Stimulated activated memory B cell treated with anti-CD40 and anti-IgM and Interleukin-4, amounts not matched to agents 10 μg/mL and 1 μg/mL and 100 μg/mL, for 72 hours (primary cell): Measurements from ENCODE around the gene CTRB1.

Experiments
- ATAC-seq: fragments of 150-1000 bp; cut with Tn5 transposase; 2 replicates; pipeline ENCODE4 v1.10.0; 2021
- H3K27ac Mint-ChIP-seq: one replicate; pipeline ENCODE4 v1.8.0; 2022; ENCODE audit warnings: mild to moderate bottlenecking, mixed read lengths
- H3K27me3 Mint-ChIP-seq: one replicate; pipeline ENCODE4 v1.8.0; 2022; ENCODE audit warnings: mixed read lengths
- H3K36me3 Mint-ChIP-seq: one replicate; pipeline ENCODE4 v1.8.0; 2022; ENCODE audit warnings: mixed read lengths
- H3K4me1 Mint-ChIP-seq: one replicate; pipeline ENCODE4 v1.8.0; 2022; ENCODE audit warnings: mixed read lengths
- H3K4me3 Mint-ChIP-seq: one replicate; pipeline ENCODE4 v1.8.0; 2022; ENCODE audit warnings: mild to moderate bottlenecking, moderate library complexity, mixed read lengths
- H3K9me3 Mint-ChIP-seq: one replicate; pipeline ENCODE4 v1.8.0; 2022; ENCODE audit warnings: mixed read lengths

CTRB1 gene

DNA sequence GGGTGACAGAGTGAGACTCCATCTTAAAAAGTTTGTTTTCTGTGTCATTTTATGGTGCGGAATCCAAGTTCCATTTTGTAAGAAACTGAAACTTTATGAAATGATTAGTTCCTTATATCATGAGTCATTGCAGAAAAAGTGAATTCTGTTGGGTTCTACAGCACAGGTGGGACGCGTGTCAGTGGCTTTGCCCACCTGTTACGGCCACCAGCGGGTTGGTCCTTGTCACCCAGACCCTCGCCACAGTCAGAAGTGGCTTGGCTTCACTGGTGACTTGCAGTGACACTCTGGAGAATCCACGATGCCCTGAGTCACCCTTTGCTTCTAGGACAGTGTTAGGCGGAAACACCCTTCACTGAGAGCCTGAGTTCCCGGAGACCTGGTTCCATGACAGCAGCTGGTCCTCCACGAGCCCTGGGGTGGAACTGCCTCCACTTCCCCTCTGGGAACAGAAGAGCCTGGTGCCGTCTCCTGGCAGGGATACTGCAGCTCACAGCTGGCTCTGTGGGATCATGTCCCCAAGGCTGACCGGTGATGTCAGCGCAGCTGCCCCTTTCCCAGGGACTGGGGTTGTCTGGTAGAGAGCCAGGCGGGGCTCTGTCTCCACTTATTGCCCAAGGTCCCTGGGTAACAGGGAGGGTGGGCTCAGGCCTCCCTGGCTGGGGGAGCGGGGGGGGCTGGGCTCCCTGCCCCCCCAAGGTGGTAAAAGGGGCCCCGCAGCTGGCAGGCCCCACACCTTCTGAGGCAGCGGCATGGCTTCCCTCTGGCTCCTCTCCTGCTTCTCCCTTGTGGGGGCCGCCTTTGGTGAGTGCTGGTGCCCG, at the start of gene CTRB1:
Gene CTRB1, plus strand, starts transcription at position 733 of the 821 bp plus-strand sequence. Its CDS starts 20 bp downstream, at position 753.
- H3K27ac Mint-ChIP-seq = peak within 1 kb of the TSS; percentile 57
- peaks cover 24% of the 10 kb centered on the region for H3K4me1 Mint-ChIP-seq
- peak within 1 kb of the TSS; percentile 60 for H3K4me3 Mint-ChIP-seq
- ATAC-seq = peak; percentile 80
- H3K36me3 Mint-ChIP-seq = no peaks in the 10 kb centered on the region
- no peaks in the 10 kb centered on the region for H3K9me3 Mint-ChIP-seq
- H3K27me3 Mint-ChIP-seq = peaks cover 9% of the 10 kb centered on the region

DNA sequence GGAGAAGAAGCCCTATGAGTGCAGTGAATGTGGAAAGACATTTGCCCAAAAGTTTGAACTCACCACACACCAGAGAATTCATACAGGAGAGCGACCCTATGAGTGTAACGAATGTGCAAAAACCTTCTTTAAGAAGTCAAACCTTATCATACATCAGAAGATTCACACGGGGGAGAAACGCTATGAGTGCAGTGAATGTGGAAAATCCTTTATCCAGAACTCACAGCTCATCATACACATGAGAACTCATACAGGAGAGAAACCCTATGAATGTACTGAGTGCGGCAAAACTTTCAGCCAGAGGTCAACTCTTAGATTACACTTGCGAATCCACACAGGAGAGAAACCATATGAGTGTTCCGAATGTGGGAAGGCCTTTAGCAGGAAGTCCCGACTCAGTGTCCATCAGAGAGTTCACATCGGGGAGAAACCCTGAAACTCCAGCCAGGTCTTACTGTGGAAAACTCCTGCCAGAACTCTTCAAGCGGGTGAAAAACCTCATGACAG, 48.8 kb upstream of the CTRB1 start:
- no peak overlapping the region for H3K4me3 Mint-ChIP-seq
- ATAC-seq = no peak
- no peak overlapping the region for H3K27ac Mint-ChIP-seq
- peaks cover 37% of the 10 kb centered on the region for H3K9me3 Mint-ChIP-seq
- H3K36me3 Mint-ChIP-seq = peaks cover 90% of the 10 kb centered on the region
- H3K4me1 Mint-ChIP-seq = no peaks in the 10 kb centered on the region
- no peaks in the 10 kb centered on the region for H3K27me3 Mint-ChIP-seq

- peaks cover 46% of the 10 kb centered on the region for H3K9me3 Mint-ChIP-seq
- H3K4me3 Mint-ChIP-seq = no peak overlapping the region
- H3K27me3 Mint-ChIP-seq = no peaks in the 10 kb centered on the region
- H3K4me1 Mint-ChIP-seq = no peaks in the 10 kb centered on the region
- H3K36me3 Mint-ChIP-seq = peaks cover 83% of the 10 kb centered on the region
- H3K27ac Mint-ChIP-seq = no peak overlapping the region
- no peak for ATAC-seq
Measured at GRCh38 chr16:75172578-75172977, 46.2 kb upstream of the CTRB1 start.

- H3K27ac Mint-ChIP-seq = no peak overlapping the region
- peaks cover 61% of the 10 kb centered on the region for H3K36me3 Mint-ChIP-seq
- ATAC-seq = no peak
- no peak overlapping the region for H3K4me3 Mint-ChIP-seq
- H3K9me3 Mint-ChIP-seq = peaks cover 36% of the 10 kb centered on the region
- no peaks in the 10 kb centered on the region for H3K27me3 Mint-ChIP-seq
- H3K4me1 Mint-ChIP-seq = peaks cover 7% of the 10 kb centered on the region
Measured at GRCh38 chr16:75175074-75175473, 43.7 kb upstream of the CTRB1 start.

DNA sequence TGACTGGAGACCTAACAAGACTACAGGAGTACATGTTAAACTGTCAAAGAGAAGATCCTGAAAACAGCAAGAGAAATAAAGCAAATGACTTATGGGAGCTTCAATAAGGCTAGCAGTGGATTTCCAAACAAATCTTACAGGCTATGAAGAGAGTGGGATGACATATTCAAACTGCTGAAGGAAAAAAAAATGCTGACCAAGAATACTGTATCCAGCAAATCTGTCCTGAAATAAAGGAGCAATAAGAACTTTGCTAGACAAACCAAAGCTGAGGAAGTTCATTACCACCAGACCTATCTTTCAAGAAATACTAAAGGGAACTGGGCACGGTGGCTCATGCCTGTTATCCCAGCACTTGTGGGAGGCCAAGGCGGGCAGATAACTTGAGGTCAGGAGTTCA, 41.9 kb upstream of the CTRB1 start:
- peaks cover 5% of the 10 kb centered on the region for H3K27me3 Mint-ChIP-seq
- peaks cover 37% of the 10 kb centered on the region for H3K9me3 Mint-ChIP-seq
- peaks cover 48% of the 10 kb centered on the region for H3K36me3 Mint-ChIP-seq
- no peak overlapping the region for H3K27ac Mint-ChIP-seq
- H3K4me3 Mint-ChIP-seq = no peak overlapping the region
- H3K4me1 Mint-ChIP-seq = peaks cover 12% of the 10 kb centered on the region
- ATAC-seq = no peak

GRCh38 chr16:75179208-75179607, 39.6 kb upstream of the CTRB1 start:
- Mint-ChIP-seq H3K9me3 (peaks cover 21% of the 10 kb centered on the region), H3K36me3 (peaks cover 29% of the 10 kb centered on the region), H3K27ac (no peak overlapping the region), H3K4me3 (peak overlapping the region; percentile 3), H3K4me1 (peaks cover 15% of the 10 kb centered on the region), H3K27me3 (peaks cover 12% of the 10 kb centered on the region)
- peak; percentile 50 for ATAC-seq

DNA sequence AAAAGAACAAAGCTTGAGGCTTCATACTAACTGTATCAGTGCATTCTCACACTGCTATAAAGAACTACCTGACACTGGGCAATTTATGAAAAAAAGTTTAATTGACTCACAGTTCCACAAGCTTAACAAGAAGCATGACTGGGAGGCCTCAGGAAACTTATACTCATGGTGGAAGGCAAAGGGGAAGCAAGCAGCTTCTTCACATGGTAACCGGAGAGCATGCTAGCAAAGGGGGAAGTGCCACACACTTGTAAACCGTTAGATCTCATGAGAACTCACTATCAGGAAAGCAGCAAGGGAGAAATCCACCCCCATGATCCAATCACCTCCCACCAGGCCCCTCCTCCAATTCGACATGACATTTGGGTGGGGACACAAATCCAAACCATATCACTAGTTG, 37.2 kb upstream of the CTRB1 start:
- peaks cover 34% of the 10 kb centered on the region for H3K27me3 Mint-ChIP-seq
- H3K9me3 Mint-ChIP-seq = peaks cover 11% of the 10 kb centered on the region
- peaks cover 15% of the 10 kb centered on the region for H3K4me1 Mint-ChIP-seq
- H3K36me3 Mint-ChIP-seq = peaks cover 17% of the 10 kb centered on the region
- no peak overlapping the region for H3K27ac Mint-ChIP-seq
- no peak for ATAC-seq
- H3K4me3 Mint-ChIP-seq = no peak overlapping the region

- H3K4me1 Mint-ChIP-seq = no peaks in the 10 kb centered on the region
- no peaks in the 10 kb centered on the region for H3K36me3 Mint-ChIP-seq
- no peak for ATAC-seq
- peaks cover 68% of the 10 kb centered on the region for H3K27me3 Mint-ChIP-seq
- no peak overlapping the region for H3K27ac Mint-ChIP-seq
- H3K4me3 Mint-ChIP-seq = no peak overlapping the region
- peaks cover 6% of the 10 kb centered on the region for H3K9me3 Mint-ChIP-seq
Measured at GRCh38 chr16:75188832-75189477, 29.8 kb upstream of the CTRB1 start.

DNA sequence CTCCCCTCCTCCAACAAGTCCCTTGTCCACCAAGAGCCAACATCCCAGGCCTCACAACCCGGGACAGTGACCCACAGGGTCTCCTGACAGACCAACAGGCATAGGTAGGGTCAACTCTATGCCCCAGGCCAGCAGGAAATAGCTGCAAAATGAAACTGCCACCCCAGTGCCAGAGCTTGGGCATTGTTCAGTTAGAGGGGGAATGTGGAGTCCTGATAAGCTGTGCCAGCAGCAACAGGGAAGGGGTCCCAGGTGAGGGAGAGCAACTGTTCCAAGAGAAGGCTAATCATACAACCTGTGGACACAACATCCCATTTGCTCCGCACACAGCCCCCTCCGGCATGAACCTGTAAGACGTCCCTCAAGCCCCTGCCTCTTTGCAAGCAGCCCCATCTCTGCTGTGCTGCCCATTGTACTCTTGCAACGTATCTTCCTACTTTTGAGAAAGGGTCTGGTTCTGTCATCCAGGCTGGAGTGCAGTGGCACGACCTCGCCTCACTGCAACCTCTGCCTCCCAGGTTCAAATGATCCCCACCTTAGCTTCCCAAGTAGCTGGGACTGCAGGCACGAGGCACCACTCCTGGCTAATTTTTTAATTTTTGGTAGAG, 29.0 kb upstream of the CTRB1 start:
- H3K4me1 Mint-ChIP-seq = no peaks in the 10 kb centered on the region
- H3K4me3 Mint-ChIP-seq = no peak overlapping the region
- no peak overlapping the region for H3K27ac Mint-ChIP-seq
- H3K9me3 Mint-ChIP-seq = peaks cover 6% of the 10 kb centered on the region
- ATAC-seq = no peak
- peaks cover 72% of the 10 kb centered on the region for H3K27me3 Mint-ChIP-seq
- H3K36me3 Mint-ChIP-seq = no peaks in the 10 kb centered on the region

DNA sequence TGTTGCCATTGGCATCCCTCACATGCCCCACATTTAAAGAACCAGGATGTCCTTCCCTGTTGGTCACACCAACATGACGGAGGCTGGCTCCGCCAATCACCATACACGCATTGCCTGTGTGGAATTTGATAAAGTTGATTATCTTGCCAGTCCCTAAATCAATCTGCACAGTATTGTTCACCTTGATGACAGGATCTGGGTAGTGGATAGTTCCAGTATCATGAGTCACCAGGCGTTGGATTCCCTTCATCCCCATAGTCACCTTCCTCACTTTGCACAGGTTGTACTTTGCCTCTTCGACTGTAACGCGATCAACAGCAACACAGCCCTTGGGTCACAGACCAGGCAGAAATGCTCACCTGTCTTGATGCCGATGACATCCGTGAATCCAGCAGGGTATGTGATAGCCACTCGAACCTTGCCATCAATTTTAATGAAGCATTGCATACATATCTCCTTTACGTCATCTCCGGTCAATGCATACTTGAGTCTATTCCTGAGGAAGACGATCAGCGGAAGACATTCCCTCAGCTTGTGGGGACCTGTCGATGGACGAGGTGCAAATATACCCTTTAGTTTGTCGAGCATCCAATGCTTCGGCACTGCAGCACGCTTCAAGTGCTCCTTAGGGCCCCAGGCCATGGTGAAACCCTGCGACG, 26.1 kb upstream of the CTRB1 start:
- Mint-ChIP-seq H3K9me3 (peaks cover under 1% of the 10 kb centered on the region), H3K36me3 (no peaks in the 10 kb centered on the region), H3K4me1 (no peaks in the 10 kb centered on the region), H3K27ac (no peak overlapping the region), H3K27me3 (peaks cover 77% of the 10 kb centered on the region), H3K4me3 (no peak overlapping the region)
- no peak for ATAC-seq

DNA sequence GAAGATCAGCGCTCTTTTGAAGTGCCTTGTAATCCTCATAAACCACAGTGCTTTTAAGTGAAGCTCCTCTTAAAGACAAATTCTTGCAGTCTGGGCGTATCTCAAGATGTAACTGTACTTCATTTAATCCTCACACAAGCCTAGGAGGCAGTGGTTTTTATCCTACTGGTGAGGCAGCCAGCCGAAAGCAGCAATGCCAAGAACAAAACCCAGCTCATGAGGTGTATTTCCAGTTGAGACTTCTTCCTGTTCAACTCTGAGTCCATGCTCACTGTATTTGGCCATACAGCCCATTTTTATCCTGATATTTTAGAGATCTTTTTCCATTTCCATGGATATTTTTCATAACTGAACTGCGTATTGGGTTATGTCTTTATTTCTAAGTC, 25.5 kb upstream of the CTRB1 start:
- ATAC-seq = no peak
- Mint-ChIP-seq H3K9me3 (no peaks in the 10 kb centered on the region), H3K27ac (no peak overlapping the region), H3K36me3 (no peaks in the 10 kb centered on the region), H3K4me3 (no peak overlapping the region), H3K27me3 (peaks cover 82% of the 10 kb centered on the region), H3K4me1 (no peaks in the 10 kb centered on the region)

DNA sequence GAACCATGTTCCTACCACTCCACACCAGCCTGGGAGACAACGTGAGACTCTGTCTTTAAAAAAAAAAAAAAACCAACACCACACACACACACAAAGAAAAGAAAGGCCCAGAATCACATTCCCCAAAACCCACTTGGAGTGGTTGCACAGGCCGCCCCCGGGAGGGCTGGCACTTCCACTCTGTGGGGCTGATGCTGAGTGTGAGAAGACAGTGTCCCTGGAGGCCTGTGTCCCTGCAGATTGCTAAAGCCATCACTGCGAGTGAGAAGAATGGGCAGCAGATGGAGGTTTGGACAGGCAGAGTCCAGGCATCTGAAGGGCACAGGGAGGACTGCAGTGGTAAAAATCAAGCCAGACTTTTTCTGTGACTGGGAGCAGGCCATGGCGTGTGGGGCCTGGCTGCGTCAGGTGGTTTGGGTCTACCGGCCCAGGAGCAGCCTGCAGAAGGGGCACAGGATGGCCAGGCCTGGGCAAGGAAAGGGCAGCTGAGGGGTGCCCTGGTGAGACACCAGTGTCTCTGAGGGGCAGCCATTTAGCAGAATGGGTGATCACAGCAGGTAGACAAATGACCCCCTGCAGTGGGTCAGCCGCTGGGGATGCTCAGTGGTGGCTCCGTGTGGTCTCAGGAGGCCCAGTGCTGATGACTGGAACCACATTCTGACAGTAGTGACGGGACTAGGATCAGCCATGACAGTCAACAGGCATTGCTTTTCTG, 24.9 kb upstream of the CTRB1 start:
- H3K36me3 Mint-ChIP-seq = no peaks in the 10 kb centered on the region
- H3K9me3 Mint-ChIP-seq = no peaks in the 10 kb centered on the region
- H3K4me1 Mint-ChIP-seq = no peaks in the 10 kb centered on the region
- peaks cover 80% of the 10 kb centered on the region for H3K27me3 Mint-ChIP-seq
- no peak for ATAC-seq
- H3K4me3 Mint-ChIP-seq = no peak overlapping the region
- no peak overlapping the region for H3K27ac Mint-ChIP-seq

DNA sequence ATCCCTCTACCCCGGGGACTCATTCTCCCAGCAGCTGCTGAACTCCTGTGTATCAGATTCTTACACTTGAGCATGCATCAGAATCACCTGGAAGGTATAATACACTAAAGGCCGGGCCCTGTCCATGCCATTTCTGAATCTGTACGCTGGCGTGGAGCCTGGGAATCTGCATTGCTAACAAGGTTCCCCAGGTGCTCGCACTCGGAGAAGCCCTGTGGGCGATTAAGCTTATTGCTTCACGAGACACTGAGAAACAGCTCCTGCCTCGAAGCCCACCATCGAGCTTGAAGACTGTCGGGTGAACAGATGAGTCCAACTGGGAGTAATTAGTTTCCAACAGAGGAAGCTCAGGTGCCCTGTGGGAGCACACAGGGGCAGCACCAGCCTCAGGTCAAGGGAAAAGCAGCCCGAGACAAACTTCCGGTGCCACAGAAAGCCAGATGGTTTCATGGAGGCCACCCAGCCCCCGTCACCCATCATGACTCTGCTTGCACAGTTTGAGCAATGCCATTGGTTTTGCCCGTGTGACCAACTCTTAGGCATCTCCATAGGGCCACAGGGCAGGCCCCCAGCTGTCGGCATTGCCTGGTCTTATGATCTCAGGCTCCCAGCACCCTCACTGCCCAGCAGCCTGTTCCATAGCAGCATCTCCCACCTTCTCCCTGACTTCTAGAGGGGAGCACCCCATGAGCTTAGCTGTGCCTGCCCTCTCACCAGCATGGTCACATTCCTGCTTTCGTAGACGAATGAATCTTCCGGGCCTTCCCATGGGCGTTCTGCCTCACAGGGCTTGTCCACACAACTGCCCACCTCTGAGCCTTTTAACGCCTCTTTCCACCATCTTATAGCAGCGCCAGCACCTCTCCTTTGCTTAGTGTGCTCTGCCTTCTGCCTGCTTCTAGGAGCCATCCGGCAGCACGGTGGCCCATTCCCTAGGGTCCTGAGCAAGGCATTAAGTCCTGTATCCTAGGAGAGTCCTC, 22.7 kb upstream of the CTRB1 start:
- no peak overlapping the region for H3K27ac Mint-ChIP-seq
- no peak overlapping the region for H3K4me3 Mint-ChIP-seq
- peaks cover 79% of the 10 kb centered on the region for H3K27me3 Mint-ChIP-seq
- peaks cover 13% of the 10 kb centered on the region for H3K4me1 Mint-ChIP-seq
- H3K9me3 Mint-ChIP-seq = no peaks in the 10 kb centered on the region
- no peaks in the 10 kb centered on the region for H3K36me3 Mint-ChIP-seq
- ATAC-seq = no peak

GRCh38 chr16:75196836-75197235, 22.0 kb upstream of the CTRB1 start:
- Mint-ChIP-seq H3K27me3 (peaks cover 79% of the 10 kb centered on the region), H3K4me3 (no peak overlapping the region), H3K4me1 (peaks cover 18% of the 10 kb centered on the region), H3K27ac (no peak overlapping the region), H3K36me3 (no peaks in the 10 kb centered on the region), H3K9me3 (no peaks in the 10 kb centered on the region)
- no peak for ATAC-seq
